ENCODE measurements around the gene SPAG8.

Gene SPAG8

DNA sequence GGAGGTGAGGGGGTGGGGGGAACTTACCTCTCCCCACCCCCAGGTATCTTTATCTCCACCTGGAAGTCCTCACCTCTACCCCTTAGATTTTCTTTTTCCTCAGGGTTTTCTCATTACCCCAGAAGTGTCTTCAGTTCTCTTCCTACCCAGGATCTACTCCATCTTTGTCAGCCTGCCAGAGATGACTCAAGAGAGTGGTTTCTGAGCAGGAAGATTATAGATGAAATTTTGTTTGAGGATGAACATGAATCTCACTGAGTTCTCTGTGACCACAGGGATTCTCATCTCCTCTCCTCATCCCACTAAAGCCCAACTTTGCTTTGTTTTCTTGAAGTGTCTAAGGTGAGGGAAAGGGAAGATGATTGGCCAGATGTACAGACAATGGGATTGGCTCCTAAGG, 8.0 kb upstream of the SPAG8 start:
- no peak for DNase-seq (ENCODE audit: extremely low spot score)
- ChIA-PET CTCF (no interaction called here), POLR2A (no interaction called here)

DNA sequence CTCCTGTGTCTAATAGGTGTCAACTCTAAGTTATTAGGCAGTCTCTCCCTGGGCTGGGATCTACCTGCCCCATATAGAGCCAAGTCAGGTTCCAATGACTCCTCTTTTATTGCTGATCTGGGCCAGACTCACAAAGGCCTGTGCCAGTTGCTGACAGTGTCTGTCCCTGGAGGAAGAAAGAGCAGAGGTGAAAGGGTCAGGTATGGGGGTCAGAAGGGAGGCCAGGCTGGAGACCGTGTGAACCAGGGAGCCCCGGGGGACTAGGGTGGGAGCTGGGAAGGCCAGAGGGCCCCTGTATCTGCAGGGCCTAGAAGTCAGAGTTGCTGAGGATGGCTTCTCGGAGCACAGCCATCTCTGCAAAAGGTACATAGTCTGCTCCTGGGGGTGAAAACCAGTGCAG, 6.3 kb upstream of the SPAG8 start:
- ChIA-PET POLR2A (no interaction called here), CTCF (no interaction called here)
- TF ChIP-seq FOXM1 (IDR thresholded peaks at IDR 0.05; ENCODE audit: borderline replicate concordance) (no peak), FOXK2 (IDR thresholded peaks at IDR 0.05) (no peak), ZNF384 (IDR thresholded peaks at IDR 0.05) (no peak), BHLHE40 (IDR thresholded peaks at IDR 0.05; ENCODE audit: borderline replicate concordance) (no peak), ELF4 (IDR thresholded peaks at IDR 0.05) (no peak), SP1 (IDR thresholded peaks at IDR 0.05) (no peak), NFRKB (IDR thresholded peaks at IDR 0.05) (no peak), ARNT (IDR thresholded peaks at IDR 0.05) (no peak), HDGF (IDR thresholded peaks at IDR 0.05; ENCODE audit: borderline replicate concordance) (no peak), SUZ12 (IDR thresholded peaks at IDR 0.05) (no peak), TARDBP (IDR thresholded peaks at IDR 0.05) (no peak)
- TF ChIP-seq, protein P1, sequence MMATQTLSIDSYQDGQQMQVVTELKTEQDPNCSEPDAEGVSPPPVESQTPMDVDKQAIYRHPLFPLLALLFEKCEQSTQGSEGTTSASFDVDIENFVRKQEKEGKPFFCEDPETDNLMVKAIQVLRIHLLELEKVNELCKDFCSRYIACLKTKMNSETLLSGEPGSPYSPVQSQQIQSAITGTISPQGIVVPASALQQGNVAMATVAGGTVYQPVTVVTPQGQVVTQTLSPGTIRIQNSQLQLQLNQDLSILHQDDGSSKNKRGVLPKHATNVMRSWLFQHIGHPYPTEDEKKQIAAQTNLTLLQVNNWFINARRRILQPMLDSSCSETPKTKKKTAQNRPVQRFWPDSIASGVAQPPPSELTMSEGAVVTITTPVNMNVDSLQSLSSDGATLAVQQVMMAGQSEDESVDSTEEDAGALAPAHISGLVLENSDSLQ (IDR thresholded peaks at IDR 0.05), result no peak
- no peak for DNase-seq (ENCODE audit: extremely low spot score)

More for the DNA sequence above, 8.0 kb upstream of the SPAG8 start:
- no peak for TF ChIP-seq FOXM1 (IDR thresholded peaks at IDR 0.05; ENCODE audit: borderline replicate concordance)
- TF ChIP-seq SP1 (IDR thresholded peaks at IDR 0.05), result no peak
- TF ChIP-seq, protein P1 (IDR thresholded peaks at IDR 0.05), result no peak
- no peak for TF ChIP-seq LEF1 (IDR thresholded peaks at IDR 0.05; ENCODE audit: borderline replicate concordance)

DNA sequence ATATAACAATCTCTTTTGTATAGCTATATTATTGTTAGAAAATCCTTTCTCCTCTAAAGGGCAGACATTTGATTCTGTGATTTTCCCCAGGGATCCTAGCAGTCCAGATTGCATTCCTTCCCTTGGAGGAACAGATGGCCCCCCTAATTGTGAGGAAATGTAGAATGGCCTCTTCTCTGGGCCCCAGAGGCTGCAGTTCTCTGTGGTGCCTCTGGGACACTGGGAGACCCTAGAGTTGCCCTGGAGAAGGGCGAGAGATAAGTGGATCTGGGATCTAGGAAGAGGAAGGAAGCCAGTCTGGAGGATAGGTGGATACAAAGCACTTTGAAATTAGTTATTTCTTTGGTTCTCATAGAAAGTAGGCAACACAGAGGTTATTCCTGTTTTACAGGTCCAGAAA, 4.6 kb upstream of the SPAG8 start:
- POLR2A ChIA-PET, result no interaction called here
- CTCF ChIA-PET, result no interaction called here
- peak; percentile 31 for DNase-seq (ENCODE audit: extremely low spot score)

DNA sequence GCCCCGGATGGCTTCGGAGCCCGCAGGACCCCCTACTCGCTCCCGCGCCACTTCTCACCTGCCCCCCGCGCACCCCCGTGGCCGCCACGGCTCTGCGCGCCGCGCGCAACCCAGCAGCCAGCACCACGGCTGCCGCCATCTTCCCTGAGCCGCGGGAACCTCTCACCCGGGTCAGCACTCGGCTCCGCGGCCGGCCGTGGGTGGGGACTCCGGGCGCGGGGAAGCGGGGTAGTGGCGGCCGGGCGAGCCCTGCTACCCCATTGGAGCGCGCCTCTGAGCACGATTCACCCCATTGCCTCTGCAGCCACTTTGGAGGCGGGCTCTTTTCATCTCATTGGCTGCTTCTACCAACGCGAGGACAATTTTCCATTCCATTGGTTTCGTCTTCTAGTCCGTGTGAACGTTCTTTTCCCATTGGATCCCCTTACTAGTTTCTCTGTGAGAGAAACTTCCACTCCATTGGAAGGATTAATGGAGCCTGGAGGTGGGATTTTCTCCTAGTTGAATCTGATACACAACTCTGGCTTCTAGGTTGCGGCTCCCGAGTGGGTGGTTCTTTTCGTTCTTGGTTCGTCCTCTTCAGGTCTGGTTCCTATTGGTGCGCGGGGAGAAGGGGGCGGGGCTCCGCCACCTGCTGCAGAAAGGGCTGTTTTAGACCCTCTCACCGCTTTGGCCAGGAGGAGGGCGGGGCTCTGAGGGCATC, 2.9 kb upstream of the SPAG8 start, which contains the start of gene HINT2:
Gene HINT2, minus strand, starts transcription at position 202 of the 703 bp plus-strand sequence. Its CDS starts 63 bp downstream, at position 139.
- ChIA-PET CTCF (interaction anchor here (1.3 kb wide), 1 partner anchor 88 kb away, joined by 3 read pairs; no protein-coding TSS in a partner anchor), POLR2A (interaction anchor here (0.8 to 2.0 kb wide), 14 partner anchors 10 to 375 kb away, joined by 3 to 9 read pairs (median 4); partner anchors contain the start of genes CREB3, FAM221B, GBA2 and RGP1)
- DNase-seq (ENCODE audit: extremely low spot score), result peak; percentile 91
- no peak for TF ChIP-seq NFRKB (IDR thresholded peaks at IDR 0.05)
- no peak for TF ChIP-seq FOXM1 (IDR thresholded peaks at IDR 0.05; ENCODE audit: borderline replicate concordance)
- no peak for TF ChIP-seq FOXK2 (IDR thresholded peaks at IDR 0.05)
- TF ChIP-seq TARDBP (IDR thresholded peaks at IDR 0.05), result peak; percentile 27; the same call in 1 of the 2 replicates
- no peak for TF ChIP-seq ARNT (IDR thresholded peaks at IDR 0.05)
- peak; percentile 6; the same call in 1 of the 2 replicates for TF ChIP-seq LEF1 (IDR thresholded peaks at IDR 0.05; ENCODE audit: borderline replicate concordance)
- no peak for TF ChIP-seq BHLHE40 (IDR thresholded peaks at IDR 0.05; ENCODE audit: borderline replicate concordance)
- TF ChIP-seq HDGF (IDR thresholded peaks at IDR 0.05; ENCODE audit: borderline replicate concordance), result peak; percentile 92
- no peak for TF ChIP-seq FOXA1 (IDR thresholded peaks at IDR 0.05)

More for the DNA sequence above, 4.6 kb upstream of the SPAG8 start:
- TF ChIP-seq LEF1 (IDR thresholded peaks at IDR 0.05; ENCODE audit: borderline replicate concordance) (no peak), ZNF384 (IDR thresholded peaks at IDR 0.05) (no peak), L3MBTL2 (conservative IDR thresholded peaks at IDR 0.05) (no peak), BHLHE40 (IDR thresholded peaks at IDR 0.05; ENCODE audit: borderline replicate concordance) (no peak), FOXA1 (IDR thresholded peaks at IDR 0.05) (no peak), FOXK2 (IDR thresholded peaks at IDR 0.05) (no peak), NFRKB (IDR thresholded peaks at IDR 0.05) (no peak), FOXM1 (IDR thresholded peaks at IDR 0.05; ENCODE audit: borderline replicate concordance) (no peak), TARDBP (IDR thresholded peaks at IDR 0.05) (no peak), SP1 (IDR thresholded peaks at IDR 0.05) (no peak), ELF4 (IDR thresholded peaks at IDR 0.05) (no peak), ARNT (IDR thresholded peaks at IDR 0.05) (no peak), SUZ12 (IDR thresholded peaks at IDR 0.05) (no peak), CTBP1 (IDR thresholded peaks at IDR 0.05; ENCODE audit: borderline replicate concordance) (no peak)
- TF ChIP-seq, protein P1 (IDR thresholded peaks at IDR 0.05), result no peak

DNA sequence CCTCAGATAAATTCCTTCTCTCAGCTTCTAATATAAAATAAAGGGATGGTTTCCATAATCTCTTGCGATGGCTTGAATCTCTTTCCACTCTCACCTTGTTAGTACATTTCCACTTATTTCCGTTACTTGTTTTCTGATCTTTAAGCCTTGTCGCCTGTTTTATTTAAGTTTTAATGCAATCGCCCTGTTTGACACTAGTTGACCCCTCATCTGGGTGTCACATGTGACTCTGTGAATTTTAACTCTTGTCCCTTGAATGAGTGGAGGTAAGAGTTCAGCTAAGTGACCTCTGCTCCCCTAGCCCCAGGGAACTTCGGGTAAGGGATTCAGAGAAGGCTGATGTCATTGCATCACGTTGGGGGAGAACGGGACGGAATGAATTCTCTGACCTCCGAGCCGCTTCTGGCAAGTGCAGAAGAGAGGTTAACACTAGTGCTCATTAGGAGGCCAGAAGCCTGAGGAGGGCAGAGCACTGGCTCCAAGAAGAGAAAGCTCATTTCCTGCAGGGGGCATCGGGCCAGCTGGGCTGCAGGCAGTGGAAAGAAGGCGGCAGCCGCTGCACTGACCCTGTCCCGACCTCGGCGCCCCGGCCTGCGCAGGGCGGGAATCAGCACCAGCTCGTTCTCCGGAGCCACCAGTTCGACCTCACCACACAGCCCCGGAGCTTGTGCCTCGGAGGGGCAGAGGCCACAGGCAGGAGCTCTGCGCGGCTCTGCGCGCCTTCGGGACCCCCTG, 2.2 kb upstream of the SPAG8 start:
- ChIA-PET CTCF (interaction anchor here (1.3 to 2.1 kb wide), 2 partner anchors 12 to 89 kb away, joined by 3 to 6 read pairs; no protein-coding TSS in a partner anchor), POLR2A (interaction anchor here (0.7 to 2.0 kb wide), 17 partner anchors 10 to 376 kb away, joined by 3 to 9 read pairs (median 4); partner anchors contain the start of genes CREB3, FAM221B, GBA2 and RGP1)
- peak; percentile 53 for DNase-seq (ENCODE audit: extremely low spot score)

More for the DNA sequence above, 2.2 kb upstream of the SPAG8 start:
- TF ChIP-seq ELF4 (IDR thresholded peaks at IDR 0.05) (0 out of 2 replicates have a peak, but pooled peaks have one; percentile 25), ARNT (IDR thresholded peaks at IDR 0.05) (no peak), BHLHE40 (IDR thresholded peaks at IDR 0.05; ENCODE audit: borderline replicate concordance) (no peak), L3MBTL2 (conservative IDR thresholded peaks at IDR 0.05) (peak; percentile 57)

Measured in HEK293T (cell line).